Hypothalamus (tissue), 51 donors: ENCODE measurements around the gene DNASE2.

Experiments used
- DNase-seq, 51 donors: peaks; one replicate each; lab custom pipeline; 2025; lab: John Stamatoyannopoulos, UW

DNASE2 gene

DNA sequence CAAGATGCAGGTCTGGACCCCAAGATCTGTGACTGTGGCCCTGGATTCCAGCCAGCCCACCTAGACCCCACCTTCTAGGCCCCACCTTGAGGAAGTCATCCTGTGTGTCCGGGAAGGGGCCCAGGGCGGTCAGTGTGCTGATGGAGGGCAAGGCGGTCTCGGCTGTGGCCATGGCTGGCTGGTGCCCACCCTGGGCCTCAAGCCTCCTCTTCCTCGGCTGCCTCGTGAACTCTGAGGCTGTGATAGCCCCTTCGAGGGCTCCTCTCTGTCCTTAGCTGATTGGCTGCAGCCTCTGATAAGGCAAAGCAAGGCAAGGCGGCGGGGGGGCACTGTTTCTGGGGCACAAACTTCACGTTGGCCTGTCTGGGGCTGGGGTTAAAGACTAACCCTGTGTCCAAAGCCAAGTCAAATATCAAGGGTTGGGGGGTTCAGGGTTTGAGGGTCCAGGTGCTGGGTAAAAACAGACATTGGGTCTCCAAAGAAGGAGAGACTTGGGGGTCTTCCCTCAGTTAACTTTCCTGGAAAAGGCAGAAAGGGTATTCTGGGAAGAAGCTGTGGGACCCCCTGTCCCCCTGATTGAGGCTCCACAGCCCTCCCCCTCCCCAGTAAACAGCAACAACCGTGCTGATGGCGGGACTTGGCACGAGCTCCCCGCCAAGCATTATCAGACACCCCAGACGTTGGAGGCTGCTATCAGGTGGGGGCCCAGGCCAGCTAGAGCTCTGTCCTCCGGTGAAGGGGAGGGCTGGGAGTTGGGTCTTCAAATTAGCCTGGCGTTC lies 5.9 kb upstream of the DNASE2 start, which contains the start of gene KLF1:
Gene KLF1 (minus strand): TSS at position 233 of the 779 bp plus-strand sequence. CDS start 61 bp downstream, at position 172.
- DNase-seq: no peak

- no peak for DNase-seq
Observed at GRCh38 chr19:12886651-12886968, 5.4 kb upstream of the DNASE2 start.

DNA sequence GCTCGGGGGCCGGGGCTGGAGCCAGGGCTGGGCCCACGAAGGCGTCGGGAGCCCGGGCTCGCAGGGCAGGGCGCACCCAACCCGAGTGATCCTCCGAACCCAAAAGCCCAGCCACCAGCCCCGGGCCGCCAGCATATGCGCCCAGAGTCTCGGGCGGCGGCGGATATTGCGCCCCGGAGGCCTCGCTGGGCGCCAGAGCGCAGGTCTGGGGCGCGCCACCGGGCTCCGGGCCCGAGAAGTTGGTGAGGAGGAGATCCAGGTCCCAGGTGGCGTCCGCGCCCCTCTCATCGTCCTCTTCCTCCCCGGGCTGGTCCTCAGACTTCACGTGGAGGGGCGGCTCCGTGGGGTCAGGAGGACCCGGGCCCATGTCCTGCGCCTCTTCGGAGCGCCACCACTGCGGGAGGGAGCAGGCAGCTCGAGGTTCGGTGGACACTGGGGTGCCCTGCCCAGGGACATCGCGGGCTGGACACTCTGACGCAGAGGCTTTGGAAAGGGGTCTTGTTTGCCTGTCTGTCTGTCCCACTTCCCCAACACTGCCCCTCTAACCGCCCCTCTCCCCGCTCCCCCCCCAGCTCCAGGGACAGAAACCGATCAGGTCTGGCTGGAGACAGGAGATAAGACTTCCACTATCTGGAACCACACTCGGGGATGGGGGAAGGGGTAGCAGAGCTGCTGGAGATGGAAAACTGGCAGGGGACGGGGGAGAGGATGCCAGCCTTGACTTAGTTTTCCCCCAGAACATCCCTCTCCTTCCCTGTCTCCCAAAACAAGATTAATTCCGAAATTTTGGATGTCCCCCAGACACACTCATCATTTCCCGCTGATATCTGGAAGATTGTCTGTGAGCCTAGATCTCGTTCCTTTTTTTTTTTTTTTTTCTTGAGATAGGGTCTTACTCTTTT lies 4.8 kb upstream of the DNASE2 start:
- DNase-seq: peak in 1 of 51 donors; percentile 5

- DNase-seq: peak in 39 of 51 donors; percentile 0 to 74 (median 31)
Observed at GRCh38 chr19:12884926-12885748, 3.9 kb upstream of the DNASE2 start.

- no peak for DNase-seq
Observed at GRCh38 chr19:12884627-12884925, 3.3 kb upstream of the DNASE2 start.

- no peak for DNase-seq
Observed at GRCh38 chr19:12884202-12884601, 3.0 kb upstream of the DNASE2 start.

- DNase-seq: no peak
Observed at GRCh38 chr19:12882589-12882988, 1.3 kb upstream of the DNASE2 start.

GRCh38 chr19:12880551-12881171 lies 588 bp downstream of the DNASE2 start:
- DNase-seq: peak in 17 of 51 donors; percentile 8 to 58 (median 27)

- no peak for DNase-seq
Observed at GRCh38 chr19:12875086-12875485, 6.2 kb downstream of the DNASE2 start.

- no peak for DNase-seq
Observed at GRCh38 chr19:12873891-12874745, 7.1 kb downstream of the DNASE2 start.

- peak in 1 of 51 donors; percentile 10 for DNase-seq
Observed at GRCh38 chr19:12872941-12873890, 8.0 kb downstream of the DNASE2 start.

DNA sequence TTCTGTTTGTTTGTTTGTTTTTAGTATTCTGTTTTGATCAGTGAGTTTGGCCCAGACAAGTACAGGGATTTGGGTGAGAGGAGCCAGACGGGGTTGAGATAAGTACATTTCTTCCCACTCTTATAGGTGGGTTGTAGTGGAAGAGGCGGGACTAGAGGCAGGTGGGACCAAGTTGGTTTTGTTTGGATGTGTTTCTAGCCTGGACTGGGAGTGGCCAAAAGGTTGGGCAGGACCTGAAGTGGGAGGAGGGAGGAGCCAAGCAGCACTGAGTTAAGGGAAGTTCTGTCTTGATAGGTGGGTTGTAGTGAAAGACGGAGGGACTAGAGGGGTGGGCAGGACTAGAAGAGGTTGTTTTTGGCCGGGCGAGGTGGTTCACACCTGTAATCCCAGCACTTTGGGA lies 9.0 kb downstream of the DNASE2 start:
- no peak for DNase-seq

DNA sequence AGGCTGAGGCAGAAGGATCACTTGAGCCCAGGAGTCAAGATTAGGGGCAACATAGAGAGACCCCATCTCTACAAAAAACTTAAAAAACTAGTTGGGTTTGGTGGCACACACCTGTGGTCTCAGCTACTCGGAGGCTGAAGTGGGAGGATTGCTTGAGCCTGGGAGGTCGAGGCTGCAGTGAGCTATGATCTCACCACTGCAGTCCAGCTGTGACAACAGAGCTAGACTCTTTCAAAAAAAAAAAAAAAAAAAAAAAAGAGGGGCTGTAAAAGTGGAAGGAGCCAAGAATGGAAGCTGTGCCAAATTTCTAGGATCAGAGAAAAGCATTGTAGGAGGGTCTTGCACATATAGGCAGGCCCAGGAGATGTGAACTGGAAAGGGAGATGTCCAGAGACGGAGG lies 9.6 kb downstream of the DNASE2 start:
- no peak for DNase-seq

DNA sequence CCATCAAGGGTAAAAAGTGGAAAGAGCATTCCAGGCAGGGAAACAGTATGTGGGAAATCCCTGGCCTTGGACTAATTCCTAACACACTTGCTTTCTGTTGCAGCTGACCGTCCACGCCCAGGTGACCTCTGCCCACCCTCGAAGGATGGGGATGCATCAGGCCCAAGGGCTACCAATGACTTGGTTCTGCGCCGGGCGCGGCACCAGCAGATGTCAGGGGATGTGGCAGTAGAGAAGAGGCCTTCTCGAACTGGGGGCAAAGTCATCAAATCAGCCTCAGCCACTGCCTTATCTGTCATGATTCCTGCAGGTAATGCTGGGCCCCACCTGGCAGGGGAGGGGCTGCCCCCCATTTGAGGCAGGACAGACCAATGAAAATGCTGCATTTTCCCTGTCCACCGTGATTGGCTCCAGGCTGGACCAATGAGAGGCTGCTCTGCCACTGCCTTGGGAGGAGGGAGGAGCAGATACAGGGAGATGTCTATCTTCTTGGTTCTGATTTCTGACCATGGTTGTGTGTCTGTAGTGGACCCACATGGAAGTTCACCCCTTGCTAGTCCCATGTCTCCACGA lies 12.6 kb downstream of the DNASE2 start:
- no peak for DNase-seq

- peak in 10 of 51 donors; percentile 1 to 44 (median 21) for DNase-seq
Observed at GRCh38 chr19:12867120-12868099, 13.8 kb downstream of the DNASE2 start.

GRCh38 chr19:12866416-12867119 lies 14.7 kb downstream of the DNASE2 start:
- no peak for DNase-seq
